HUES48 (cell line): ENCODE measurements around the gene TSC22D2.
"Not testable (repeated sequence)": the region's sequence is repeated elsewhere in the genome, so short reads cannot be mapped to it uniquely, and the experiment has no call there.

ENCODE experiments used
- H3K27ac ChIP-seq: one replicate; pipeline ENCODE4 v1.7.0; 2013; ENCODE audit warnings: low read depth, low read length, inconsistent platforms
- H3K27me3 ChIP-seq: 2 replicates; pipeline ENCODE4 v1.6.1; 2013; ENCODE audit warnings: mild to moderate bottlenecking, low read length; ENCODE audit not compliant: control insufficient read depth, insufficient read depth
- H3K36me3 ChIP-seq: 2 replicates; pipeline ENCODE4 v1.6.1; 2013; ENCODE audit warnings: low read length; ENCODE audit not compliant: control insufficient read depth, insufficient read depth
- H3K4me1 ChIP-seq: 2 replicates; pipeline ENCODE4 v1.6.1; 2013; ENCODE audit warnings: mild to moderate bottlenecking, low read length; ENCODE audit not compliant: control insufficient read depth, insufficient read depth
- H3K4me3 ChIP-seq: 2 replicates; pipeline ENCODE4 v1.5.1; 2013; ENCODE audit warnings: mild to moderate bottlenecking, low read depth, low read length
- H3K9ac ChIP-seq: 2 replicates; pipeline ENCODE4 v1.6.1; 2013; ENCODE audit warnings: mild to moderate bottlenecking, low read depth, low read length, moderate library complexity
- H3K9me3 ChIP-seq: 2 replicates; pipeline ENCODE4 v1.6.1; 2013; ENCODE audit warnings: low read length; ENCODE audit not compliant: control insufficient read depth, insufficient read depth

TSC22D2 gene

GRCh38 chr3:150461399-150461798 is 53.3 kb downstream of the TSC22D2 start:
- Histone ChIP-seq H3K36me3 (peaks cover 22% of the 10 kb centered on the region), H3K9me3 (no peaks in the 10 kb centered on the region), H3K27me3 (no peaks in the 10 kb centered on the region), H3K4me1 (peaks cover 12% of the 10 kb centered on the region; the same call in 1 of the 2 replicates), H3K9ac (no peak overlapping the region), H3K27ac (no peak overlapping the region), H3K4me3 (no peak overlapping the region)

GRCh38 chr3:150462108-150462507 is 54.0 kb downstream of the TSC22D2 start:
- Histone ChIP-seq H3K9ac (no peak overlapping the region), H3K27me3 (no peaks in the 10 kb centered on the region), H3K4me3 (no peak overlapping the region), H3K36me3 (peaks cover 22% of the 10 kb centered on the region), H3K4me1 (peaks cover 12% of the 10 kb centered on the region; the same call in 1 of the 2 replicates), H3K9me3 (no peaks in the 10 kb centered on the region), H3K27ac (no peak overlapping the region)

GRCh38 chr3:150464684-150465083 is 56.6 kb downstream of the TSC22D2 start:
- Histone ChIP-seq H3K9me3 (no peaks in the 10 kb centered on the region), H3K36me3 (peaks cover 5% of the 10 kb centered on the region), H3K27me3 (no peaks in the 10 kb centered on the region), H3K4me3 (no peak overlapping the region), H3K4me1 (peaks cover 30% of the 10 kb centered on the region), H3K9ac (no peak overlapping the region), H3K27ac (no peak overlapping the region)

GRCh38 chr3:150467381-150467780 is 59.3 kb downstream of the TSC22D2 start:
- Histone ChIP-seq H3K9me3 (no peaks in the 10 kb centered on the region), H3K27me3 (no peaks in the 10 kb centered on the region), H3K4me3 (no peak overlapping the region), H3K36me3 (no peaks in the 10 kb centered on the region), H3K27ac (no peak overlapping the region), H3K9ac (no peak overlapping the region), H3K4me1 (peaks cover 21% of the 10 kb centered on the region)

- H3K36me3 ChIP-seq: no peaks in the 10 kb centered on the region
- no peak overlapping the region for H3K4me3 ChIP-seq
- H3K9ac ChIP-seq: no peak overlapping the region
- no peaks in the 10 kb centered on the region for H3K9me3 ChIP-seq
- no peaks in the 10 kb centered on the region for H3K27me3 ChIP-seq
- peak overlapping the region; percentile 75 for H3K27ac ChIP-seq
- peaks cover 21% of the 10 kb centered on the region for H3K4me1 ChIP-seq
Observed at GRCh38 chr3:150469031-150469930, 61.2 kb downstream of the TSC22D2 start.

GRCh38 chr3:150469931-150470740 is 62.0 kb downstream of the TSC22D2 start:
- Histone ChIP-seq H3K9ac (no peak overlapping the region), H3K27me3 (no peaks in the 10 kb centered on the region), H3K4me1 (peaks cover 21% of the 10 kb centered on the region), H3K27ac (peak overlapping the region; percentile 75), H3K4me3 (no peak overlapping the region), H3K36me3 (no peaks in the 10 kb centered on the region), H3K9me3 (no peaks in the 10 kb centered on the region)

- peak overlapping the region; percentile 10 for H3K27ac ChIP-seq
- H3K4me1 ChIP-seq: peaks cover 17% of the 10 kb centered on the region
- H3K4me3 ChIP-seq: no peak overlapping the region
- H3K27me3 ChIP-seq: no peaks in the 10 kb centered on the region
- H3K36me3 ChIP-seq: no peaks in the 10 kb centered on the region
- no peaks in the 10 kb centered on the region for H3K9me3 ChIP-seq
- no peak overlapping the region for H3K9ac ChIP-seq
Observed at GRCh38 chr3:150472421-150472820, 64.3 kb downstream of the TSC22D2 start.

GRCh38 chr3:150473161-150473560 is 65.1 kb downstream of the TSC22D2 start:
- not testable (repeated sequence) for H3K36me3 ChIP-seq, H3K27ac ChIP-seq, H3K4me3 ChIP-seq, H3K27me3 ChIP-seq, H3K4me1 ChIP-seq, H3K9me3 ChIP-seq, H3K9ac ChIP-seq

GRCh38 chr3:150479370-150479769 is 71.3 kb downstream of the TSC22D2 start:
- H3K4me3 ChIP-seq: no peak overlapping the region
- H3K27me3 ChIP-seq: no peaks in the 10 kb centered on the region

GRCh38 chr3:150480877-150481276 is 72.8 kb downstream of the TSC22D2 start:
- Histone ChIP-seq H3K9me3 (no peaks in the 10 kb centered on the region), H3K27me3 (no peaks in the 10 kb centered on the region), H3K9ac (no peak overlapping the region), H3K4me3 (no peak overlapping the region), H3K4me1 (0 out of 2 replicates have a peak, but pooled peaks cover 6% of the 10 kb centered on the region), H3K36me3 (no peaks in the 10 kb centered on the region), H3K27ac (no peak overlapping the region)

More at GRCh38 chr3:150479370-150479769, 71.3 kb downstream of the TSC22D2 start:
- H3K4me1 ChIP-seq: 0 out of 2 replicates have a peak, but pooled peaks cover 6% of the 10 kb centered on the region
- H3K9ac ChIP-seq: no peak overlapping the region
- no peaks in the 10 kb centered on the region for H3K36me3 ChIP-seq
- H3K27ac ChIP-seq: no peak overlapping the region
- no peaks in the 10 kb centered on the region for H3K9me3 ChIP-seq

- H3K27ac ChIP-seq: no peak overlapping the region
Observed at GRCh38 chr3:150483226-150483625, 75.1 kb downstream of the TSC22D2 start.

More at GRCh38 chr3:150483226-150483625, 75.1 kb downstream of the TSC22D2 start:
- Histone ChIP-seq H3K36me3 (no peaks in the 10 kb centered on the region), H3K9me3 (no peaks in the 10 kb centered on the region), H3K27me3 (no peaks in the 10 kb centered on the region), H3K4me1 (0 out of 2 replicates have a peak, but pooled peaks cover 6% of the 10 kb centered on the region), H3K9ac (no peak overlapping the region), H3K4me3 (no peak overlapping the region)
